Measurements from ENCODE around the gene ABCA2.

The ABCA2 gene

GRCh38 chr9:136968333-136969127 lies 59.5 kb downstream of the ABCA2 start:
- no peak for DNase-seq

GRCh38 chr9:136965771-136966484 lies 62.1 kb downstream of the ABCA2 start:
- peak in 47 of 56 donors; percentile 22 to 91 (median 67) for DNase-seq

DNA sequence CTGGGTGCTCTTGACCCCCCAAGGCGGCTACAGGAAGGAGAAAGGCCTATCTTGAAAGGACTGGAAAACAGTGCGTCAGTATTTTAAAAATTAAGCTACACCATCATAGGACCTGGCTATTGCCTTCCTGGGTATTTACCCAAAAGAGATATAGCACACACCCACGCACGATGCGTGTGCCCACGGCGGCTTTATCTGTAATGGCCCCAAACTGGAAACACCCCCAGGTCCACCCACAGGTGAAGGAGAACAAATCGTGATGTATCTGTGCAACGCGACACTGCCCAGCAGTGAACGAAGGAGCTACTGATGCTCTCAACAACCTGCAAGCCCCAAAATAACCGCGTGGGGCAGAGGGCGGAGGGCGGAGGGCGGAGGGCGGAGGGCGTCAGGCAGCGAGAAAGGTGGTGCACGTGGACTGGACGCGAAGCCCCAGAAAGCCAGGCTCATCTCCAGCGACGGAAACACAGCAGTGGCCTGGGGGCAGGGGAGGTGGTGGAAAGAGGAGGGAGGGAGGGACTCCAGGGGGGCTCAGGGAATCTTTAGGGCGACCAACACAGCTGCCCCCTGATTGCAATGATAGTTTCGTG lies 63.1 kb downstream of the ABCA2 start:
- DNase-seq: no peak

DNA sequence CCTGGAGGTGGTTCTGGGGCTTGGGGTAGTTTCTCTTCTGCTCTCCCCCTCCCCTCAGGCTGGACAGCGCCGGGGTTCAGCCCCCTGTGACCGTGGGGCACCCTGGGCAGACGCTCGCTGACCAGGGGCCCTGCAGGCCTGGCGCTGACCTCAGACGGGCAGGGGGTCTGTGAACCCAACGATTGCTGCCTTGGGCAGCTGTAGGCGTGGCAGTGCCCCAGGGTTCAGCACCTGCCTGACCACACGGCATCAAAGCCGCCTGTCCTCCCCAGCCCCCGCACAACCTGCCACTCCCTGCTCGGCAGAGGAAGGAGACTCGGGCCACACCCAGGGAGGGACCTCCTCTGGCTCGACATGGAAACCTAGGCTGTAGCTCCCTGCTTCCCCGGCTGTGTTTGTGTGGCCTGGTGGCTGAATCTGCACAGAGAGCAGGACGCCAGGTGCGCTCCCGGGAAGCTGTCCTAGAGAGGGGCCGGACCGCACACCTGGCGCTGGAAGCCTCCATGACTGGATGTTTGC lies 63.8 kb downstream of the ABCA2 start:
- no peak for DNase-seq

DNA sequence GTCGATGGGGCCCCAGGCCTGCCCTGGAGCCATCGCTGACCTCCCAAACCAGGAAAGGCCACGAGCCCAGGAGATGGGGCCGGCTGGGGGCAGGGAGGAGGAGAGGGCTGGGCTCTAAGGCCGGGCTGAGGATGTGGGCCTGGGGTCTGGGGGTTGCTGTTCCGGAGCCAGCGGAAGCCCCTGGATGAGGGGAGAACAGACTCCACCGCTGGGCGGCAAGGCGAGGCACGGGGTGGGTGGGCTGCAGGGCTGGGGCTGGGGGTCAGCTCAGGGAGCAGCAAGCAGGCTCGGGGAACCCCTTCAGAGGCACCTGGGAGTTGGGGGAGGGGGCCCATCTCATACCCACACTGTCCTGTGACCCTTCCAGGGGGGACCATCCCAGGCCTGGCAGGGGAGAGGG lies 64.3 kb downstream of the ABCA2 start:
- no peak for DNase-seq

DNA sequence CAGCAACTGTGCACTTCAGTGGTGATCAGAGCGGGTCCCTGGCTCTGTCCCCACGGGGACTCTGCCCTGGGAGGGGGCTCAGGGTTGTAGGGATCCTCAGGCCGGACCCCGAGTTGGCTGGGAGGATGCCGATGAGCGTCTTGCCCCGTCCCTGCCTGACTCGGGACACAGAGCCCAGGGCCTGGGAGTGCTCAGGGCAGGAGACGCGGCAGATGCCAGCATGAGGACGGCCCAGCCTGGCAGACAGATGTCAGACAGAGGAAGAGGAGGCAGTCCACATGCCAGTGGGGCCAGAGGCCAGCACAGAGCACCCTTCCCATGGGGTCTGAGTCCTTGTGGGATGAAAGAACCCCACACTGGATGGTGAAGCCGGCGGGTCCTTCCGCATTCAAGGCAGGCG lies 64.7 kb downstream of the ABCA2 start:
- DNase-seq: peak in 3 of 56 donors; percentile 21 to 67 (median 49)

GRCh38 chr9:136962701-136963248 lies 65.3 kb downstream of the ABCA2 start:
- DNase-seq: no peak

DNA sequence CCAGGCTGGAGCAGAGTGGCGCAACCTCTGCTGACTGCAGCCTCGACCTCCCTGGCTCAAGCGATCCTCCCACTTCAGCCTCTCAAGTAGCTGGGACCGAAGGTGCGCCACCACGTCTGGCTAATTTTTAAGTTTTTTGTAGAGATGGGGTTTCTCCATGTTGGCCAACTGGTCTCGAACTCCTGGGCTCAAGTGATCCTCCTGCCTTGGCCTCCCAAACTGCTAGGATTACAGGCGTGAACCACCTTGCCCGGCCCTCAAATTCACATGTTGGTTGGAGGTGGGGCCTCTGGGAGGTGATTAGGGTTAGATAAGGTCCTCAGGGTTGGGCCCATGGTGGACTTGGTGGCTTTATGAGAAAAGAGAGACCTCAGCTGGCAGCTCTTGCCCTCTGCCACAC lies 65.9 kb downstream of the ABCA2 start:
- DNase-seq: no peak

DNA sequence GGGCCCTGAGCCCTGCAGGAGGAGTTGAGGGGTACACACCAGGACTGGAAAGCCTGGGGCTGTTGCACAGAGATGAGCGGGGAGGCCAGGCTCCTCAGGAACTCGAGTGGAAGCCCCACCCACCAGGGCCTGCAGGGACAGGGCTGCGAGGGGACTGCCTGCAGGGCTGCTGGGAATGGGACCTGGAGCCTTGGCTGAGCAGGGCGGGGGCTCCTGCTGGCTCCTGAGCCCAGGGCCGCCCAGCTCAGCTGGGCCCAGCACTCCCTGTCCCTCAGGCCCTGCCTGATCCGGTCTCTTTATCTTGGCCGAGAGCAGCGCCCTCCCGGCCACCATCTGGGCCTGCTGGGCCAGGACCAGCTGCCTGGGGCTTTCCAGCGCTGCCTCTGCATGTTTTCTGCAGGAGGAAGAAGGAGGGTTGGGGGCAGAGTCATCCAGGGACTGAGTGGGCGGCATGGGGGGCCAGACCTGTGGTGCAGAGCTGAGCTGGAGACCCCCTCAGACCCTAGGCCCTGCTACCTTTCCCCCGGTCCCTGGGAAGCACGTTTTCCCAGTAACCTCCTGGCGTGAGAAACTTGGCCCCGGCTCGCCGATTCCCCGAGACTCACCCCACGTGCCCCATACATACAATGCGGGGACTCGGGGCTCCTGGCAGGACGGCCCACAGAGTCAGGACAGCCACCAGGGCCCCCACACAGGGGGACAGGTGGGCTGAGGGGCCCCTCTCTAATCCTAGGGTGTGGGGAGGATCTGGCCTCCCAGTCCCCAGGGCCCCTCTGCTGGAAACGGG lies 66.6 kb downstream of the ABCA2 start:
- peak in 17 of 56 donors; percentile 33 to 71 (median 48) for DNase-seq

- no peak for DNase-seq
Observed at GRCh38 chr9:136960938-136961275, 67.1 kb downstream of the ABCA2 start.

DNA sequence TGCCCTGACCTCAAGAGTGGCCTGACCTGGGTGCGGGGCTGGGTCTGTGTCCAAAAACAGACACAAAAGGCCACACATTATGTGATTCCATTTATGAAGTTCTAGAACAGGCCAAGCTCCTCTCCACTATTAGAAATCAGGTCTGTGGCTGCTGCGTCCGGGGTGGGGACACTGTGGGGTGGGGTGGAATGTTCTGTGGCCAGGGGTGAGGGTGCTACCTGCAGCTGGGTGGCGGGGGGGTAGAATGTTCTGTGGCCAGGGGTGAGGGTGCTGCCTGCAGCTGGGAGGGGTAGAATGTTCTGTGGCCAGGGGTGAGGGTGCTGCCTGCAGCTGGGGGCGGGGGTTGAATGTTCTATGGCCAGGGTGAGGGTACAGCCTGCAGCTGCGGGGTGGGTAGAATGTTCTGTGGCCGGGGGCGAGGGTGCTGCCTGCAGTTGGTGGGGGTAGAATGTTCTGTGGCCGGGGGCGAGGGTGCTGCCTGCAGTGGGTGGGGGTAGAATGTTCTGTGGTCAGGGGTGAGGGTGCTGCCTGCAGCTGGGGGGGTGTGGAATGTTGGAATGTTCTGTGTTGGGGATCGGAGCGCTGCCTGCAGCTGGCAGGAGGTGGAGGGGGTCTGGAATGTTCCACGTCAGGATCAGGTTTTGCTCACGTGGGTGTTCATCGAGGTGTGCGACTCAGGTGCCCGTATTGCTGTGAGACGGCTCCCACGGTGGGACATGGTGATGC lies 67.7 kb downstream of the ABCA2 start:
- no peak for DNase-seq

DNA sequence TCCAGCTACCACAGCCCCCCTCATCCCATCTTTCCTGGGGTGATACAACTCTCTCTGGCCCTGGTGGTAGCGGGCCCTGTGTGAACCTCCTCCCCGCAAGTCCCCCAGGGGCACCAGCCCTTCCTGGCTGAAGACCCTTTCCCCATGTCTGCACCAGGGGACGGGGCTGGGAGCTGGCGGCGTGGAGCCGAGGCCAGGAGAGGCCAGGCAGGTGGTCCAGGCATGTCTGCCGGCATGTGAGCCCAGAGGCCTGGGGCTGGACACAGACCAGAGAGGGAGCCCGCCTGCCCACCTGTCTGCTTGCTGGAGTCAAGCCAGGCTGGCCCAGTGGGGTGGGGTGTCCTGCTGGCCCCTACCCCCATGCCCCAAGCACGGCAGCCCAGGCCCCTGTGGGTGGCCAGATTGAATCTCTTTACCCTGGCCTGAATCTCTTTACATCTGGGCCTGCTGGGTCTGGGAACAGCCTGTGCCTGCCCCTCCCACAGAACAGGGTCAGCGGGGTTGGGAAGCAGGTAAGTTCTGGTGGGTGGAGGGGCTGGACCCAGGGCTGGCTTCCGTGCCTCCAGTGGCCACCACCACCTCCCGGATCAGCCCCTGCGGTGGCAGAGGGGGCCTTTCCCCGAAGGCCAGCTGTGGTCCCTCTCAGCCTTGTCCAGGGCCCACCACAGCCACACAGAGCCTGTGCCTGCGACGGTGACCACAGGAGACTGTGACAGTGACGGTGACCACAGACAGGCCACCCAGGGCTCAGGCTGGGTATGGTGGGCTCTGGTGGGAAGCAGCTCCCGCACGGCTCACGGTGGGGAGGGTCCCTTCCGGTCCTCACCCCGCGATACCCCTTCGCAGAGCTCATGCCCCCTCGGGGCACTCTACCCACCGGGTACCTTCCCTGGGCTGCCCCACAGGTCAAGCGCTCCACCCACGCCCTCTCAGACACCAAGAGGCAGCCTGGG lies 68.9 kb downstream of the ABCA2 start:
- no peak for DNase-seq

DNA sequence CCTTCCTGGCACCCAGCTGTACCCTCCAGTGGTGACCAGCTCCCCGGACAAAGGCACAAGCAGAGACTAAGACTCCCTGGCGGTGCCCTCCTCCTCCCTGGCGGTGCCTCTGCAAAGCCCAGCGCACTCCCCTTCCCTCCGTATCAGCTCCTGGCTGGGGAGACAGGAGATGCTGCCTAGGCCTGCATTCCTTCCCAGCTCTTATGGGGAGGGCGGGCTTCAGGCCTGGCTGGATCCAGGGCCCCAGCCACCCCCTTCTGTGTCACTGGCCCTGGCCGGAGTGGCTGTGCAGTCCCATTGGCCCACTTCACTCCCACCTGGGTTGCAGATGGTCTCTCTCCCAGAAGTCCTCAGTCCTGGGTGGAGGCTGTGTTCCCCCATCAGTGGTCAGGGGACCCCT lies 69.6 kb downstream of the ABCA2 start:
- DNase-seq: no peak

- no peak for DNase-seq
Observed at GRCh38 chr9:136957901-136958300, 70.1 kb downstream of the ABCA2 start.

- DNase-seq: no peak
Observed at GRCh38 chr9:136957461-136957860, 70.6 kb downstream of the ABCA2 start.

All from amygdala (tissue), 56 donors.